ENCODE measurements around the gene MTSS2.

Gene MTSS2

DNA sequence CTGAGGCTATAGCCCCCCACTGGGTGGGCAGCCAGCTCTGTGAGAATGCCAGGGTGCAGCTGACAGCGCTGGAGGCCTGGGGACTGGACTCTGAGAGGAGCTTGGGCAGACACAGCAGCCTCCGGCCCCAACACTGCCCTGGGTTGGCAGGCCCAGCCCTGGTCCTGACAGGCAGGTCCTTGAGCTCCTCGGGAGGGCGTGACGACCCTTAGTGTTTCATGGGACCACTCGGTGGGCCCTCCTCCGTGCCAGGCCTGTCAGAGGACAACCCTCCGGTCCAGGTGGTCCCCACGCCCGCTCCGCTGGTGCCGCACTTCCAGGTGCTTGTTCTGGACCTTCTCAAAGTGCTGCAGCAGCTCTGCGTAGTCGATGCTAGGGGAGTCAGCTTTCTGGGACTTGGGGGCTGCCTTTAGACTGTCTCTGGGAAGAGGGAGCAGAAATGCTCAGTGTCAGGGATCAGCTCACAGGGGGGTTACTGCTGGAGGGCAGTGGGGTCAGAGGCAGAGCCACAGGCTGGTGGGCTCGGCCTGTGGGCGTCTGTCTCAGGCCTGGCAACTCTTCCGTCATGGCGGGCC lies 1.9 kb upstream of the MTSS2 start:
- no peaks in the 10 kb centered on the region for H4K20me1 ChIP-seq (ENCODE audit: low read depth, low read length)
- TF ChIP-seq, protein P1, sequence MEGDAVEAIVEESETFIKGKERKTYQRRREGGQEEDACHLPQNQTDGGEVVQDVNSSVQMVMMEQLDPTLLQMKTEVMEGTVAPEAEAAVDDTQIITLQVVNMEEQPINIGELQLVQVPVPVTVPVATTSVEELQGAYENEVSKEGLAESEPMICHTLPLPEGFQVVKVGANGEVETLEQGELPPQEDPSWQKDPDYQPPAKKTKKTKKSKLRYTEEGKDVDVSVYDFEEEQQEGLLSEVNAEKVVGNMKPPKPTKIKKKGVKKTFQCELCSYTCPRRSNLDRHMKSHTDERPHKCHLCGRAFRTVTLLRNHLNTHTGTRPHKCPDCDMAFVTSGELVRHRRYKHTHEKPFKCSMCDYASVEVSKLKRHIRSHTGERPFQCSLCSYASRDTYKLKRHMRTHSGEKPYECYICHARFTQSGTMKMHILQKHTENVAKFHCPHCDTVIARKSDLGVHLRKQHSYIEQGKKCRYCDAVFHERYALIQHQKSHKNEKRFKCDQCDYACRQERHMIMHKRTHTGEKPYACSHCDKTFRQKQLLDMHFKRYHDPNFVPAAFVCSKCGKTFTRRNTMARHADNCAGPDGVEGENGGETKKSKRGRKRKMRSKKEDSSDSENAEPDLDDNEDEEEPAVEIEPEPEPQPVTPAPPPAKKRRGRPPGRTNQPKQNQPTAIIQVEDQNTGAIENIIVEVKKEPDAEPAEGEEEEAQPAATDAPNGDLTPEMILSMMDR (IDR thresholded peaks at IDR 0.05; ENCODE audit: insufficient read depth, low read length, poor library complexity, severe bottlenecking): no peak
- TF ChIP-seq EZH2phosphoT487 (conservative IDR thresholded peaks at IDR 0.05; ENCODE audit: low read length): no peak
- H3K9ac ChIP-seq (ENCODE audit: low read length): no peak overlapping the region
- H3K4me2 ChIP-seq (ENCODE audit: low read depth, low read length, poor library complexity, severe bottlenecking): no peak overlapping the region
- no peak overlapping the region for H3K4me3 ChIP-seq (ENCODE audit: insufficient read depth, low read length, poor library complexity, severe bottlenecking)
- no peaks in the 10 kb centered on the region for H3K27me3 ChIP-seq (ENCODE audit: low read length)
- no peaks in the 10 kb centered on the region for H3K36me3 ChIP-seq (ENCODE audit: low read length)
- H2AFZ ChIP-seq (ENCODE audit: low read depth, low read length, severe bottlenecking): no peak overlapping the region
- no peaks in the 10 kb centered on the region for H3K9me2 ChIP-seq (replicated peaks; ENCODE audit: insufficient read depth, low read length)
- no peaks in the 10 kb centered on the region for H3F3A ChIP-seq (ENCODE audit: insufficient read depth)
- H3K27ac ChIP-seq (ENCODE audit: low read depth, low read length): no peak overlapping the region
- no peaks in the 10 kb centered on the region for H3K9me3 ChIP-seq (ENCODE audit: insufficient read depth, low read length)
- no peaks in the 10 kb centered on the region for H3K79me2 ChIP-seq (ENCODE audit: insufficient read depth, low read length)

DNA sequence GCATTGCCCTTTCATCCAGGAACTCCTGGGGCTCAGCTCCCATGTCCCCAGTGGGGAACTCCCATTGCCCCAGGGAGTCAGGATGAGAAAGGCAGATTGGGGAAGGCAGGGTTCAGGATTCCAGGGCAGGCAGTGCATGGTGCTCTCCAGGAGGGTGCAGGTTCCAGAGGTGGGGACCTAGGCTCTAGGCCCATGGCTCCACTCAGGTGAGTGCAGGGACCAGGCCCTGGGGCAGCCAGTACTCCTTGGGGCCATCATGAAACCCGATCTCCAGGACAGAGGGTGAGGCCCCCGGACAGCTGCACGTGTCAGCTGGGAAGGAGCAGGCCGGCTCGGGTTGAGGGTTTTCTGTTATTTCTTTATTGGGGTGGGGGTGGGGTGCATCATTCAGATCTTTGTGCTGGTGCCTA lies 1.3 kb upstream of the MTSS2 start:
- Histone ChIP-seq H3K9ac (ENCODE audit: low read length) (no peak overlapping the region), H3K4me3 (ENCODE audit: insufficient read depth, low read length, poor library complexity, severe bottlenecking) (no peak overlapping the region), H3K79me2 (ENCODE audit: insufficient read depth, low read length) (no peaks in the 10 kb centered on the region), H3F3A (ENCODE audit: insufficient read depth) (no peaks in the 10 kb centered on the region), H4K20me1 (ENCODE audit: low read depth, low read length) (no peaks in the 10 kb centered on the region), H2AFZ (ENCODE audit: low read depth, low read length, severe bottlenecking) (no peak overlapping the region), H3K27me3 (ENCODE audit: low read length) (no peaks in the 10 kb centered on the region), H3K36me3 (ENCODE audit: low read length) (no peaks in the 10 kb centered on the region), H3K9me2 (replicated peaks; ENCODE audit: insufficient read depth, low read length) (no peaks in the 10 kb centered on the region), H3K9me3 (ENCODE audit: insufficient read depth, low read length) (no peaks in the 10 kb centered on the region), H3K27ac (ENCODE audit: low read depth, low read length) (no peak overlapping the region), H3K4me2 (ENCODE audit: low read depth, low read length, poor library complexity, severe bottlenecking) (no peak overlapping the region)
- no peak for TF ChIP-seq EZH2phosphoT487 (conservative IDR thresholded peaks at IDR 0.05; ENCODE audit: low read length)
- TF ChIP-seq, protein P1 (IDR thresholded peaks at IDR 0.05; ENCODE audit: insufficient read depth, low read length, poor library complexity, severe bottlenecking): no peak

DNA sequence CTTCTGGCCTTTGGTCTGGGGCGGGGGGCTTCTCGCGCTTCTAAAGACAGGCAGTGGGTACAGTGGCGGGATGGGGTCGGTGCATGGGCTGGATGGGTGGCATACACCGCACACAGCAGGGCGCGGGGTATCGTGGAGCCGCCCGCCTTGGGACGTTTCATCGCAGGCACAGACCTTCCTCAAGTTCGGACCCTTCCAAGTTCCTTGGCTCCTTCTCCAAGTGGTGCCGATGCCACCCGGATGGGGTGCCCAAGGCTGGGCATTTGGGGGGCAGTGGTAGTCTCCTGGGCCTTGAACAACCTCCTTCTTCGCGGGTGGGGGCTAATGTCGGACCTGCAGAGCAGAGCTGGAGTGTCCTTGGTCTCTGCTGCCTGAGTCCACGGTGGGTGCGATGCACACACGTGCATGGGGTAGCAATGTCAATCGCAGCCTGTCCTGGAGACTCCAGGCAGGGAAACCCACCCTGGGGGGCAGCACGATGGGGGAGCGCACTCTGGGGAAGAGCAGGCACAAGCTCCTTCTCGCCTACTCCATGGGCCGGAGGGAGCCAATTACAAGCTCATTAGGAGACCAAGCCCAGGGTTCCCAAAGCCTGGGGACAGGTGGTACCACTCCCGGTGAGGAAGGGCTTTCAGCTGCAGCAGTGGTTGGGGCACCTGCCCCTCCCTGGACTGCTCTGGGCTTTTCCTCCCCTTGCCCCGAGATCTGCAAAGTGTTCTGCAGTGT lies 686 bp upstream of the MTSS2 start:
- Histone ChIP-seq H3K9ac (ENCODE audit: low read length) (no peak overlapping the region), H3K4me2 (ENCODE audit: low read depth, low read length, poor library complexity, severe bottlenecking) (no peak overlapping the region)

More for the DNA sequence above, 686 bp upstream of the MTSS2 start:
- H2AFZ ChIP-seq (ENCODE audit: low read depth, low read length, severe bottlenecking): no peak overlapping the region
- no peak overlapping the region for H3K4me3 ChIP-seq (ENCODE audit: insufficient read depth, low read length, poor library complexity, severe bottlenecking)
- TF ChIP-seq EZH2phosphoT487 (conservative IDR thresholded peaks at IDR 0.05; ENCODE audit: low read length): no peak
- TF ChIP-seq, protein P1 (IDR thresholded peaks at IDR 0.05; ENCODE audit: insufficient read depth, low read length, poor library complexity, severe bottlenecking): no peak
- no peaks in the 10 kb centered on the region for H3K36me3 ChIP-seq (ENCODE audit: low read length)
- H4K20me1 ChIP-seq (ENCODE audit: low read depth, low read length): no peaks in the 10 kb centered on the region
- no peaks in the 10 kb centered on the region for H3F3A ChIP-seq (ENCODE audit: insufficient read depth)
- H3K9me2 ChIP-seq (replicated peaks; ENCODE audit: insufficient read depth, low read length): no peaks in the 10 kb centered on the region
- no peaks in the 10 kb centered on the region for H3K9me3 ChIP-seq (ENCODE audit: insufficient read depth, low read length)
- H3K79me2 ChIP-seq (ENCODE audit: insufficient read depth, low read length): no peaks in the 10 kb centered on the region
- H3K27me3 ChIP-seq (ENCODE audit: low read length): no peaks in the 10 kb centered on the region
- no peak overlapping the region for H3K27ac ChIP-seq (ENCODE audit: low read depth, low read length)
